Liver (tissue), 4 donors: ENCODE data around the gene PMM1. TPM values are rescaled to one million over a fixed set of nuclear protein-coding genes. Genes with fewer than 3 reads are reported as not detected.

Experiments used
- polyA plus RNA-seq, 2 donors: library from polyadenylated mRNA; stranded (reverse) in 1 of 2; unstranded in 1 of 2; fragments of 200-250 nt in 1 of 2; fragments of >200 nt in 1 of 2; fragmentation: Nextera tagmentation in 1 of 2; extraction: Ambion mirVana in 1 of 2; gene quantifications; one replicate each; pipeline versions ENCODE4 v1.2.1 to v1.2.3, GENCODE V29; 2013 to 2015
- total RNA-seq, 2 donors: library from RNA; depleted of rRNA; stranded (reverse); fragments of >200 nt; gene quantifications; one replicate each; pipeline ENCODE4 v1.2.3, GENCODE V29; 2014
- donor health status: healthy.
- donor health status: healthy.
- donor health status: healthy.

The PMM1 gene
- total and polyA plus RNA-seq, 4 donors: 24.9 to 50.2 (median 32.6) TPM

Other genes with a start within 250 kb of the PMM1 start
- 10 to 100 TPM in 1 of 2 donors, 1 to 10 TPM in 1; 8.8 to 16.2 TPM for gene TEF, start 207.9 kb downstream of the PMM1 start, total RNA-seq
- gene TEF, start 207.9 kb downstream of the PMM1 start, polyA plus RNA-seq: 10 to 100 TPM in 1 of 2 donors, 1 to 10 TPM in 1; 5.7 to 11.6 TPM
- gene TOB2, start 143.0 kb downstream of the PMM1 start, total RNA-seq: 10 to 100 TPM; 11.6 to 17.1 TPM
- gene TOB2, start 143.0 kb downstream of the PMM1 start, polyA plus RNA-seq: 10 to 100 TPM in 1 of 2 donors, 1 to 10 TPM in 1; 9.8 to 12.9 TPM
- 10 to 100 TPM; 27.3 to 31.7 TPM for gene PHF5A, start 121.1 kb downstream of the PMM1 start, total RNA-seq
- gene PHF5A, start 121.1 kb downstream of the PMM1 start, polyA plus RNA-seq: 10 to 100 TPM; 15.8 to 19.1 TPM
- gene ACO2, start 120.7 kb downstream of the PMM1 start, total RNA-seq: 10 to 100 TPM; 62.8 to 75.1 TPM
- 10 to 100 TPM; 45.3 to 76.1 TPM for gene ACO2, start 120.7 kb downstream of the PMM1 start, polyA plus RNA-seq
- gene POLR3H, start 45.4 kb downstream of the PMM1 start, total RNA-seq: 10 to 100 TPM; 11.7 to 21.9 TPM
- gene POLR3H, start 45.4 kb downstream of the PMM1 start, polyA plus RNA-seq: 10 to 100 TPM; 32.2 to 37.7 TPM
- under 1 TPM; 0.17 to 0.33 TPM for gene CSDC2, start 28.8 kb downstream of the PMM1 start, total RNA-seq
- gene CSDC2, start 28.8 kb downstream of the PMM1 start, polyA plus RNA-seq: 10 to 100 TPM in 1 of 2 donors, under 1 TPM in 1; 0.42 to 12.2 TPM
- 10 to 100 TPM; 16.4 to 46.9 TPM for gene DESI1, start 31.2 kb upstream of the PMM1 start, total RNA-seq
- gene DESI1, start 31.2 kb upstream of the PMM1 start, polyA plus RNA-seq: 100 to 1,000 TPM in 1 of 2 donors, 10 to 100 TPM in 1; 34.3 to 102 TPM
- gene XRCC6, start 31.5 kb upstream of the PMM1 start, total RNA-seq: 100 to 1,000 TPM; 104 to 148 TPM
- 10 to 100 TPM; 81.8 to 87.9 TPM for gene XRCC6, start 31.5 kb upstream of the PMM1 start, polyA plus RNA-seq
- 10 to 100 TPM; 22.3 to 35.3 TPM for gene SNU13, start 99.0 kb upstream of the PMM1 start, total RNA-seq
- 100 to 1,000 TPM in 1 of 2 donors, 10 to 100 TPM in 1; 52.6 to 104 TPM for gene SNU13, start 99.0 kb upstream of the PMM1 start, polyA plus RNA-seq
- 1 to 10 TPM in 1 of 2 donors, under 1 TPM in 1; 0.33 to 1.0 TPM for gene MEI1, start 109.7 kb upstream of the PMM1 start, total RNA-seq
- 1 to 10 TPM in 1 of 2 donors, under 1 TPM in 1; 0.43 to 1.3 TPM for gene MEI1, start 109.7 kb upstream of the PMM1 start, polyA plus RNA-seq
- gene CCDC134, start 210.8 kb upstream of the PMM1 start, total RNA-seq: 10 to 100 TPM; 10.7 to 13.2 TPM
- 1 to 10 TPM; 2.0 TPM for gene CCDC134, start 210.8 kb upstream of the PMM1 start, polyA plus RNA-seq
- 10 to 100 TPM; 60.0 to 69.6 TPM for gene SREBF2, start 243.3 kb upstream of the PMM1 start, total RNA-seq
- gene SREBF2, start 243.3 kb upstream of the PMM1 start, polyA plus RNA-seq: 10 to 100 TPM; 18.3 to 54.5 TPM